ENCODE measurements around the gene CELA1. TPM values are rescaled to one million over a fixed set of nuclear protein-coding genes. Genes with fewer than 3 reads are reported as not detected.
A peak's percentile ranks its signal among the peaks of the same experiment; 100 is the strongest.
"Not testable (repeated sequence)": the region's sequence is repeated elsewhere in the genome, so short reads cannot be mapped to it uniquely, and the experiment has no call there.

CELA1 gene
- total RNA-seq, 2 donors from 2014 or later = not detected

DNA sequence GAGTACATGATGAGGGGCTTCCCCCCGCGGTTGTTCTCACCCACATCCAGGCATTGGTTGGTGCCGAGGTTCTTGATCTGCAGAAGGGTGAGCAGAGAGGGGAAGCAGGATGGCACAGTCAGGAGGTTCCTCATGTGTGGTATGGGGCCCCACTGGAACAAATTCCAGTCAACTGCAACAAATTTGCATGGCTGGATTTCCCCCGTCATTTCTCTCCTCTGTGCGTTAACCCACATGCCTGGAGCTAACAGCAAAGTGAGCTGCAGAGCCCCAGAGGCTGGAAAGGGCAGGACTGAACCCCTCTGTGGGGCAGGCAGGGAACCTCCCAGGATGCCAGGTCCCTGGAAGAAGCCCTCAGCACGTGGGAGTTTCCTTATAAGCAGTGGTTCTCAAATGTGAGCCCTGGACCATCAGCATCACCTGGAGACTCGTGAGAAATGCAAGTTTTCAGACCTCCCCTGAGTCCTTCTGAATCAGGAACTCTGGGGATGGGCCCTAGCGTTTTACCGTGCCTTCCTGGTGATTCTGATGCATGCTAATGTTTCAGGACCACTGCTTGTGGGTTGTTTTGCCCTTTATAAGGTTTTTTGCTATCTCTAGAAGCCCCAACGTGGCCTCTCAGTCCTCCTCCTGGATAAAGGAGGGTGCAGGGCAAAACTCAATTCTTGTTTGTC lies 11.0 kb upstream of the CELA1 start:
- intact Hi-C loops (cut with DNase I, micrococcal nuclease) = no loop called here
- no peak for ATAC-seq
- no peak for DNase-seq

DNA sequence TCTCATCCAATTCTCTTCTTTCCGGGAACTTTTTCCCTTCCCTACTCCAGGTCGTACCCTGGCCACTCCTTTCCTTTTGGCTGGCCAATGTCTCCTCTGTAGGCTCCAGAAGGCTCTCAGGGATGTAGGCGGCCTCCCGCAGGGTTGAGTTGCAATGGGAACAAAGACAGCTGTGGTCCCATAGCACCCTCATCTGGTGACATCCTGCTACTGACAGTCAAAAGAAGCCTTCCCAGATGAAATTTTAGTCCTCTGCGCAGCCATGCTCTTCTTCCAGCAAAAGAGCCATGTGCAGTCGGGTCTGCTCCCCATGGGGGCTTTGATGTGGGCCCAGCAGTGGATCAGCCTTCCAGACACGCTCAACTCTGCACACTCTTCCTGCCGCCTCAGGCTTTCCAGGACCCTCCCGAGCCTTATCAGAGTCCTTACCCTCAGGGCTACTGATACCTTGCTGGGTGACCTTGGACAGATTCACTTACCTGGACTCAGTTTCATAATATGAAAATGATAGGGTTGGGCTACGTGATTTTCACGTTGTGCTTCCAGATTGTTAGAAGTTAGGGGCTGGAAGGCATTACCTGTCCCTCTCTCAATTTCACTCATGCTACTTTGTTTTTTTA lies 5.5 kb upstream of the CELA1 start:
- ATAC-seq (peak; percentile 87), DNase-seq (peak in 1 of 2 donors; percentile 53)
- intact Hi-C loops (cut with DNase I, micrococcal nuclease) = no loop called here

DNA sequence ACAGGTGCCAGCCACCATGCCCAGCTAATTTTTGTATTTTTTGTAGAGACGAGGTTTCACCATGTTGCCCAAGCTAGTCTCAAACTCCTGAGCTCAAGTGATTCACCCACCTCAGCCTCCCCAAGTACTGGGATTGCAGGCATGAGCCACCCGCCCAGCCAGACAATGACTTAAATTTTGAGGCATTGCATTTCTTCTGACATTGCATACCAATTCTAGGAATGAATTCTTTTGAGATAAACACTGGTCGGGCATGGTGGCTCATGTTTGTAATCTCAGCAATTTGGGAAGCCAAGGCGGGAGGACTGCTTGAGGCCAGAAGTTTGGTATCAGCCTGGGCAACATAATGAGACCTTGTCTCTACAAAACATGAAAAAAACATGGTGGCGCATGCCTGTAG lies 2.5 kb upstream of the CELA1 start:
- ATAC-seq (no peak), DNase-seq (no peak)
- intact Hi-C loops (cut with DNase I, micrococcal nuclease) = loop anchor here in 1 of 2 donors (10.0 kb wide), 1 partner anchor 94 kb away; no protein-coding TSS in a partner anchor

- ATAC-seq (no peak), DNase-seq (no peak)
- intact Hi-C loops (cut with DNase I, micrococcal nuclease) = loop anchor here in 1 of 2 donors (10.0 kb wide), 1 partner anchor 93 kb away; no protein-coding TSS in a partner anchor
Observed at GRCh38 chr12:51348116-51348515, 1.6 kb upstream of the CELA1 start.

DNA sequence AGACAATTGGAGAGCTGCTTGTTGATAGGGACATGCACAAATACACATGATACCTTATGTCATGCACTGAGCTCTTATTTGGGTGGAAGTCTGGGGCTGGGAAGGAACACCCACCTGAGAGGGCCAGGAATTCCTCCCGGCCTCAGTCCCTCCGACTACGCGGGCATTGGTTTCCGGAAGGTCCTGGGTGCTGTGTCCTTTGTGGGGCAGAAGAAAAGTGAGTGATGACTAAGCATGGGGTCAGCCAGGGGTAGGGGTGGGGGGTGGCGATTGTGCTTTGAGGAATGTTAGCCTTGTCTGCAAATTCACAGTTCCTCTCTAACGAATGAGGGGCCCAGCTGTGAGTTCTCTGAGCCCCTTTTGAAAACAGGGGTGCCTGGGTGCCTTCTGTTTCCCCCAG lies 798 bp downstream of the CELA1 start:
- DNase-seq (no peak), ATAC-seq (no peak)
- intact Hi-C loops (cut with DNase I, micrococcal nuclease) = loop anchor here in 1 of 2 donors (10.0 kb wide), 1 partner anchor 91 kb away; no protein-coding TSS in a partner anchor

- intact Hi-C loops (cut with DNase I, micrococcal nuclease) = loop anchor here in 1 of 2 donors (10.0 kb wide), 1 partner anchor 88 kb away; no protein-coding TSS in a partner anchor
- no peak for DNase-seq
Observed at GRCh38 chr12:51343201-51343600, 3.3 kb downstream of the CELA1 start.

DNA sequence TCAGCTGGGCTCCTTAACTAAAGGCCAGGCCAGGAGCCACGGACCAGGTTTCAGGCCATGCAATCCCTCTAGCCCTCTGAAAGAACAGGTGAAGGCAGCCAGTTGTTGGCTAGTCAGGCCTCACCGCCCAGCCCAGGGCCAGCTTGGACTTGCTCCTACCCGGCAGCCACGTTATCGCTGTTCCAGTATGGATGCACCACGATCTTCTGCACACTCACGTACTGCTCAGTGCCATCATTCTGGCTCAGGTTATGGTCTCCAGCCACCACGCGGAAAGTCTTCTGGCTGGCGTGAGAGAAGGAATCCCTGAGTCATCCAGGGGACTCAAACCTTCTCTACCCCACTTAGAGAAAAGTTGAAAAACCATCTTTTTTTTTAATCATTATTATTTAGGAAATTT lies 4.1 kb downstream of the CELA1 start:
- intact Hi-C loops (cut with DNase I, micrococcal nuclease) = loop anchor here in 1 of 2 donors (10.0 kb wide), 1 partner anchor 88 kb away; no protein-coding TSS in a partner anchor
- DNase-seq (no peak), ATAC-seq (no peak)

More at GRCh38 chr12:51343201-51343600, 3.3 kb downstream of the CELA1 start:
- ATAC-seq = no peak

DNA sequence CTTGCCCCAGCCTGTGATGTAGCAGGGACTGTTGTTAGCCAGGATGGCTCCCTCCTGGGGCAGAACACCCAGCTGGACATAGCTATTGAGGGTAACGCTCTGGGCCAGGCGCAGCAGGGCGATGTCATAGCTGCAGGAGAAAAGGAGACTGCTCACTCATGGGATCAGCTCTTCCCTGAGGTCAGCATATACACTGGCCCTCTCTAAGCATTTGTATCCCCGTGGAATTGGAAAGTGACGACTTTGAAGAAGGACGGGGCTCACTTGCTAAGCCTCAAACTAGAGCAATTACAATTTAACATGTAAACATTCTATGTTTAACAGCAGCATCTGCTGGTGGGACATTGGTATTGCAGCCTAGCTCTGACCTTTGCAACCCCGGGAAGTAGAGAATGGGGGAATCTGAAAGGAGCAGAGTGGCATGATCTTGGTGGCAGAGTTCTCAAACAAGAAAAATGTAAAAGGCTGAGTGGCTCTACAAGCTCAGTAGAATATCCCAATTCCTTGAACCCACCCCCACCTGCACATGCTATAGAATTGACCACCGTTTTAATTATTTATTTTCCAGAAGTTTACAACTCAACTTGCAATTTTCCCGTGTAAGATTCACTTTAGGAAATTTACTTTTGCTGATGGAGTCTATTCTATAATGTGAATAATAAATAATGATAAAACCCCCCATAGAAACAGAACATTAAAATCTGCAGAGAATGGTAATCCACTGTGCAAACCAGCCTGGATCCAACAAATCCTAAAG lies 5.0 kb downstream of the CELA1 start:
- DNase-seq (peak; percentile 57 to 81), ATAC-seq (peak; percentile 89)
- intact Hi-C loops (cut with DNase I, micrococcal nuclease) = loop anchor here in 1 of 2 donors (10.0 kb wide), 1 partner anchor 87 kb away; no protein-coding TSS in a partner anchor

DNA sequence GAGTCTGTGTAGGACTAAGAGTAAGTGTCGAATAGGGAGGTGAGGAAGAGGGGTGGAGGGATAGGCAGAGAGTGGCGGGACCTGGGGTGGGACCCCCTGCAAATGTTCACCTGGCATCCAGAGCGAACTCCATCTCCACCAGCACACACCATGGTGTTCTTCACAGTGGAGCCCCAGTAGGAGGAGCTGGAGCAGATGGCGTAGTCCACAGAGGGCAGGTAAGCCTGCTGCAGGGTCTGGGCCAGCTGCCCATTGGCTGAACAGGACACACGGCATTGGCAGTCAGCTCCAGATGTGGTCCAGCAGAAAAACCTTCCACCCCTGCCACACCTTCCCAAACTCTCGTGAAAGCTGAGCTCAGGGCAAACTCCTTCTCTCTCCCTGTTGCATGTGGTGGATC lies 6.7 kb downstream of the CELA1 start:
- no peak for DNase-seq
- no peak for ATAC-seq
- intact Hi-C loops (cut with DNase I, micrococcal nuclease) = loop anchor here in 1 of 2 donors (10.0 kb wide), 1 partner anchor 85 kb away; no protein-coding TSS in a partner anchor

DNA sequence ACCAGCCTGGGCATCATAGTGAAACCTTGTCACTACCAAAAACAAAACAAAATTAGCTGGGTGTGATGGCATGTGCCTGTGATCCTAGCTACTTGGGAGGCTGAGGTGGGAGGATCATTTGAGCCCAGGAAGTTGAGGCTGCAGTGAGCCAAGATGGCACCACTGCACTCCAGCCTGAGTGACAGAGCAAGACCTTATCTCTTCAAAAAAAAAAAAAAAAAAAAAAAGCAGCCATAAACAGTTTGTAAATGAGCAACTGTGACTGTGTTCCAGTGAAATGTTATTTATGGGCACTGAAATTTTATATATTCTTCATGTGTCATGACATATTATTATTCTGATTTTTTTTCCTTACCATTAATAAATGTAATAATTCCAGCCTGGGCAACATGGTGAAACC lies 9.1 kb downstream of the CELA1 start:
- ATAC-seq; intact Hi-C loops (cut with DNase I, micrococcal nuclease); DNase-seq: not testable (repeated sequence)

DNA sequence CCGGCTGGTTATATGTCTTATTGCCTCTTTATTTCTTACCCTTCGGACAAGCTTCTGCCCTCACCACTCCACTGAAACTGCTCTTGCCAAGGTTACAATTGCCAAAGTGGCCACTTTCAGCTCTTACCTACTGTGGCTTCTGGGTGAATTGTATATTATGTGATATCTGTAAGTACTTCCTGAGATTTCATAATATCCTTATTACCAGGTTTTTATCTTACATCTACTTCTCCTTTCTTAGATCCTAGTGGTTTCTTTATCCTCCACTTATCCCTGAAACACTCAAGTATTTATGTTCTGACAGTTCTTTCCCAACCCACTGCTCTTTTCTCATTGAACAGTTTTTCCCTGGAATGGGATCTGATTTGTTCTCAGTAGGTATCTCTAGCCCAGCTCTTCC lies 10.5 kb downstream of the CELA1 start:
- no peak for DNase-seq
- ATAC-seq = peak; percentile 4
- intact Hi-C loops (cut with DNase I, micrococcal nuclease) = no loop called here

DNA sequence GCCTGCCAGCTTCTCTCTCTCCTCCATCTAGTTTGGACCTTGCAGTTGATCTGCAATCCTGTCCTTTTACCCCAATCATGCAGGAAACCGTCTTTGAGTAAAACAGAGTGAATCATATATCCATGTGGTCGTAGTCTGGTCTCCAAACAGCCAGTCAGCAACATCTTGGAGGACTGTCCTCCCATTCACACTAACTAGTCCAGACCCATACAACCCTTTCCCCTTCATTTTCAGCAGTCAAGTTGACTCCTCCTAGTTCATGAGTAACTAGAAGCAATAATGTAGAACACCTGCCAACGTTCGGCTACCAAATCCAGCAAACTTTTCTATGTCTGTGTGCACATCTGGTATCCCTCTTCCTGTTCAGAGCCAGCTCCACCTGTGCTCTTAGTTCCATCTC lies 11.7 kb downstream of the CELA1 start:
- intact Hi-C loops (cut with DNase I, micrococcal nuclease) = no loop called here
- DNase-seq (no peak), ATAC-seq (peak; percentile 80)

DNA sequence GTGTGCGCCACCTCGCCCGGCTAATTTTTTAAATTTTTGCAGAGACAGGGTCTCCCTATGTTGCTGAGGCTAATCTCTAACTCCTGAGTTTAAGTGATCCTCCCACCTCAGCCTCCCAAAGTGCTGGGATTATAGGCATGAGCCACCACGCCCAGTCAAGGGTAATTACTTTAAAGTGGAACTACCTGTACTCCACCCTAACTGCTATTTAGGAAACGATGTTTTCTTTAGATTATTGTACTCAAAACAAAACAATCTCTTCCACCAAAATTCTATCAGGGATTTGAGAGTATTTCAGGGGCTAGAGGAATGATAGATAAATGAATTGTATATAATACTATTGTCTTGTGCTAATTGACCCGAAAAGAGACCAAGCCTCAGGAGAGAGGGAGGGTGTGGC lies 12.9 kb downstream of the CELA1 start:
- ATAC-seq = peak; percentile 49
- intact Hi-C loops (cut with DNase I, micrococcal nuclease) = no loop called here
- no peak for DNase-seq

GRCh38 chr12:51330186-51330585 lies 16.3 kb downstream of the CELA1 start:
- intact Hi-C loops (cut with DNase I, micrococcal nuclease) = no loop called here
- ATAC-seq (no peak), DNase-seq (no peak)

- no peak for DNase-seq
- no peak for ATAC-seq
- intact Hi-C loops (cut with DNase I, micrococcal nuclease) = no loop called here
Observed at GRCh38 chr12:51329742-51330141, 16.7 kb downstream of the CELA1 start.

- DNase-seq (no peak), ATAC-seq (peak; percentile 80)
- intact Hi-C loops (cut with DNase I, micrococcal nuclease) = no loop called here
Observed at GRCh38 chr12:51328587-51328986, 17.9 kb downstream of the CELA1 start.

GRCh38 chr12:51326698-51327439 lies 19.6 kb downstream of the CELA1 start:
- peak; percentile 13 for ATAC-seq
- no peak for DNase-seq
- intact Hi-C loops (cut with DNase I, micrococcal nuclease) = no loop called here

- intact Hi-C loops (cut with DNase I, micrococcal nuclease) = no loop called here
- ATAC-seq (no peak), DNase-seq (no peak)
Observed at GRCh38 chr12:51324953-51325352, 21.5 kb downstream of the CELA1 start.

Data from left colon (tissue), 2 donors.